Measurements from ENCODE around the gene AKAP8L. TPM values are rescaled to one million over a fixed set of nuclear protein-coding genes. Genes with fewer than 3 reads are reported as not detected.

Gene AKAP8L
- total and polyA plus RNA-seq, 9 of the 15 experiments (the other 6 are each of a cell fraction or from before 2014, with no cell fraction given): 2.4 to 116 (median 70.7) TPM

DNA sequence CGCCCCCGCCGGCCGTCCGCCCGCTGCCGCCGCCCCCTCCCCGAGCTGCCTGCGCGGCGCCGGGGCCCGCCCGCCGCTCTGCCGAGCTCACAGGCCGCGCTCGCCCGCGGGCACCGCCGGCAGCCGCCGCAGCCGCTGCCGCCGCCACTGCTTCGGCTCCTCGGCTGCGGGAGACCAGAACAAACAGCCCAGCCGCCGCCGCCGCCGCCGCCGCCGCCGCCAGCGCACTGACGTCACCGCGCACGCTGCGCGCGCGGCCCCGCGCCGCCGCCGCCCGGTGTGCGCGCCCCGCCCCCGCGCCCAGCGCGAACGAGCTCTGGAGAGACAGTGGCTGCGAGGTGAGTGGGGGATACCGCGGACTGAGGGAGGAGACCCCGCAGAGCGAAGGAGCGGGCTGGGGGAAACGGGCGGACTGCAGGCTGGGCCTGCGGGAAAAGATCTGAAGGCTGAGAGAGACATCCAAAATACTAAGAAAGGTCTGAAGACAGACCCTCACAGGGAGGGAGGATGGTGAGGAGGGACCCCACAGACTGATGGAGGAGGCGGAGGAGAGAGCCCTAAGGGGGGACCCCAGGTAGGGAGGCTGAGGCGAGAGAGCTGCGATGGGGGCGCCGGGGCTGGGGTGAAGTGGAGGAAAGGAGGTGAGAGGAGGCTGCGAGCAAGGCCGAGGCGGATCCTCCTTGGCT, 86.3 kb downstream of the AKAP8L start, which contains the start of gene BRD4 (continued):
- TF ChIP-seq POLR2AphosphoS5 (IDR thresholded peaks at IDR 0.05; ENCODE audit: control insufficient read depth, insufficient read depth, low read depth, low read length): no peak
- TF ChIP-seq KLF13 (tag; IDR thresholded peaks at IDR 0.05; ENCODE audit: borderline replicate concordance, low read depth): no peak
- TF ChIP-seq KAT8 (IDR thresholded peaks at IDR 0.05; ENCODE audit: low read depth): no peak
- peak; percentile 80 for TF ChIP-seq ZNF766 (CRISPR knock-in tag; conservative IDR thresholded peaks at IDR 0.05)
- peak in 1 of 2 experiments; percentile 31; a peak in 2 of 4 replicates for TF ChIP-seq NRF1 (conservative IDR thresholded peaks at IDR 0.05 in 1 of 2, IDR thresholded peaks at IDR 0.05 in 1 of 2)
- TF ChIP-seq, protein P1, sequence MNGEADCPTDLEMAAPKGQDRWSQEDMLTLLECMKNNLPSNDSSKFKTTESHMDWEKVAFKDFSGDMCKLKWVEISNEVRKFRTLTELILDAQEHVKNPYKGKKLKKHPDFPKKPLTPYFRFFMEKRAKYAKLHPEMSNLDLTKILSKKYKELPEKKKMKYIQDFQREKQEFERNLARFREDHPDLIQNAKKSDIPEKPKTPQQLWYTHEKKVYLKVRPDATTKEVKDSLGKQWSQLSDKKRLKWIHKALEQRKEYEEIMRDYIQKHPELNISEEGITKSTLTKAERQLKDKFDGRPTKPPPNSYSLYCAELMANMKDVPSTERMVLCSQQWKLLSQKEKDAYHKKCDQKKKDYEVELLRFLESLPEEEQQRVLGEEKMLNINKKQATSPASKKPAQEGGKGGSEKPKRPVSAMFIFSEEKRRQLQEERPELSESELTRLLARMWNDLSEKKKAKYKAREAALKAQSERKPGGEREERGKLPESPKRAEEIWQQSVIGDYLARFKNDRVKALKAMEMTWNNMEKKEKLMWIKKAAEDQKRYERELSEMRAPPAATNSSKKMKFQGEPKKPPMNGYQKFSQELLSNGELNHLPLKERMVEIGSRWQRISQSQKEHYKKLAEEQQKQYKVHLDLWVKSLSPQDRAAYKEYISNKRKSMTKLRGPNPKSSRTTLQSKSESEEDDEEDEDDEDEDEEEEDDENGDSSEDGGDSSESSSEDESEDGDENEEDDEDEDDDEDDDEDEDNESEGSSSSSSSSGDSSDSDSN (IDR thresholded peaks at IDR 0.05; ENCODE audit: borderline replicate concordance in 1 of 2, low read depth in 2 of 2, low read length in 2 of 2): no peak
- no peak for TF ChIP-seq NR0B1 (IDR thresholded peaks at IDR 0.05; ENCODE audit: partially characterized antibody)
- TF ChIP-seq, protein P2, sequence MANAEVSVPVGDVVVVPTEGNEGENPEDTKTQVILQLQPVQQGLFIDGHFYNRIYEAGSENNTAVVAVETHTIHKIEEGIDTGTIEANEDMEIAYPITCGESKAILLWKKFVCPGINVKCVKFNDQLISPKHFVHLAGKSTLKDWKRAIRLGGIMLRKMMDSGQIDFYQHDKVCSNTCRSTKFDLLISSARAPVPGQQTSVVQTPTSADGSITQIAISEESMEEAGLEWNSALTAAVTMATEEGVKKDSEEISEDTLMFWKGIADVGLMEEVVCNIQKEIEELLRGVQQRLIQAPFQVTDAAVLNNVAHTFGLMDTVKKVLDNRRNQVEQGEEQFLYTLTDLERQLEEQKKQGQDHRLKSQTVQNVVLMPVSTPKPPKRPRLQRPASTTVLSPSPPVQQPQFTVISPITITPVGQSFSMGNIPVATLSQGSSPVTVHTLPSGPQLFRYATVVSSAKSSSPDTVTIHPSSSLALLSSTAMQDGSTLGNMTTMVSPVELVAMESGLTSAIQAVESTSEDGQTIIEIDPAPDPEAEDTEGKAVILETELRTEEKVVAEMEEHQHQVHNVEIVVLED (CRISPR knock-in tag; IDR thresholded peaks at IDR 0.05): peak; percentile 77
- TF ChIP-seq ZBTB7A (IDR thresholded peaks at IDR 0.05; ENCODE audit: borderline replicate concordance, control insufficient read depth, low read depth, low read length): peak; percentile 53; the same call in 1 of the 2 replicates
- TF ChIP-seq PHF8 (IDR thresholded peaks at IDR 0.05; ENCODE audit: borderline replicate concordance, low read length): peak; percentile 64; the same call in 1 of the 2 replicates
- TF ChIP-seq MAZ (CRISPR knock-in tag; conservative IDR thresholded peaks at IDR 0.05 in 1 of 2, IDR thresholded peaks at IDR 0.05 in 1 of 2): peak in 1 of 2 experiments; percentile 17; a peak in 1 of 4 replicates
- TF ChIP-seq ZNF395 (CRISPR knock-in tag; IDR thresholded peaks at IDR 0.05): peak; percentile 35; the same call in 1 of the 2 replicates
- TF ChIP-seq FOXA1 (IDR thresholded peaks at IDR 0.05; ENCODE audit: borderline replicate concordance): no peak
- TF ChIP-seq CEBPG (CRISPR knock-in tag; IDR thresholded peaks at IDR 0.05): no peak
- peak in 1 of 2 experiments; percentile 59; a peak in 2 of 4 replicates for TF ChIP-seq CEBPG (tag; conservative IDR thresholded peaks at IDR 0.05 in 1 of 2, IDR thresholded peaks at IDR 0.05 in 1 of 2)
- TF ChIP-seq VEZF1 (CRISPR knock-in tag; IDR thresholded peaks at IDR 0.05): peak; percentile 39
